ENCODE measurements around the gene CAPN6. TPM values are rescaled to one million over a fixed set of nuclear protein-coding genes. Genes with fewer than 3 reads are reported as not detected.

Gene CAPN6
- total and polyA plus RNA-seq, 10 of the 15 experiments (the other 5 are each of a cell fraction or from before 2014, with no cell fraction given), result not detected

- no peak for FAIRE-seq
- in situ Hi-C loops (cut with MboI), result no loop called here
Measured at GRCh38 chrX:111282139-111282538, 11.9 kb upstream of the CAPN6 start.

More at GRCh38 chrX:111282139-111282538, 11.9 kb upstream of the CAPN6 start:
- Histone ChIP-seq H3K4me1 (ENCODE audit: control insufficient read depth, insufficient read depth, low read length) (no peaks in the 10 kb centered on the region), H3K36me3 (ENCODE audit: control insufficient read depth in 2 of 2, insufficient read depth in 2 of 2, low read length in 1 of 2) (no peaks in the 10 kb centered on the region), H3K27ac (ENCODE audit: control insufficient read depth, insufficient read depth) (no peak overlapping the region), H3K9me3 (replicated peaks; ENCODE audit: control insufficient read depth, insufficient read depth, low read length) (no peaks in the 10 kb centered on the region), H3K79me2 (ENCODE audit: control insufficient read depth, insufficient read depth, low read length) (no peaks in the 10 kb centered on the region), H3K27me3 (replicated peaks in 1 of 2; ENCODE audit: control insufficient read depth in 2 of 2, insufficient read depth in 2 of 2, low read length in 1 of 2) (no peaks in the 10 kb centered on the region; a peak in 2 of 4 replicates), H2AFZ (ENCODE audit: control insufficient read depth, low read depth, low read length) (no peak overlapping the region), H3K4me2 (ENCODE audit: control insufficient read depth, insufficient read depth) (no peak overlapping the region), H4K20me1 (ENCODE audit: control insufficient read depth, insufficient read depth) (no peaks in the 10 kb centered on the region), H3K9ac (ENCODE audit: control insufficient read depth, insufficient read depth, low read length) (no peak overlapping the region), H3K4me3 (no peak overlapping the region)
- RAD21 ChIA-PET (ENCODE audit: unreplicated experiment), result interaction anchor here (0.6 kb wide), 1 partner anchor 225 kb away, joined by 3 read pairs; no protein-coding TSS in a partner anchor
- DNase-seq (ENCODE audit: low read depth, low spot score) (no peak), ATAC-seq (no peak)
- intact Hi-C loops (cut with micrococcal nuclease; ENCODE audit: unreplicated experiment), result no loop called here
- 19% methylated on average over 6 of the region's 6 CpGs for WGBS (ENCODE audit: insufficient coverage, insufficient replicate concordance, low lambda C conversion rate, missing lambda C conversion rate)
- no TSS peak for BruUV-seq (replicated peaks)
- POLR2A ChIA-PET, result no interaction called here
- TF ChIP-seq CEBPZ (IDR thresholded peaks at IDR 0.05; ENCODE audit: low read depth, low read length), result no peak
- no peak for TF ChIP-seq MEF2A (IDR thresholded peaks at IDR 0.05; ENCODE audit: insufficient read depth, low read depth, low read length)
- TF ChIP-seq CHD1 (IDR thresholded peaks at IDR 0.05; ENCODE audit: low read depth, low read length), result no peak
- TF ChIP-seq IRF3 (IDR thresholded peaks at IDR 0.05), result no peak
- no peak for TF ChIP-seq MYC (IDR thresholded peaks at IDR 0.05; ENCODE audit: insufficient read depth, insufficient read length, insufficient replicate concordance, low read length, severe bottlenecking)
- no peak for TF ChIP-seq EP300 (IDR thresholded peaks at IDR 0.05; ENCODE audit: borderline replicate concordance in 1 of 2, control insufficient read depth in 1 of 2, low read depth in 2 of 2, low read length in 2 of 2)
- no peak for TF ChIP-seq SREBF2 (IDR thresholded peaks at IDR 0.05; ENCODE audit: low read length)
- no peak for TF ChIP-seq PBX3 (IDR thresholded peaks at IDR 0.05; ENCODE audit: insufficient replicate concordance, low read depth, low read length)
- TF ChIP-seq EED (IDR thresholded peaks at IDR 0.05; ENCODE audit: low read depth), result no peak
- TF ChIP-seq SKIL (IDR thresholded peaks at IDR 0.05; ENCODE audit: low read depth, poor library complexity, severe bottlenecking), result no peak
- no peak for TF ChIP-seq NR2C1 (IDR thresholded peaks at IDR 0.05)
- no peak for TF ChIP-seq STAT1 (conservative IDR thresholded peaks at IDR 0.05)
- SMC1A ChIA-PET (ENCODE audit: uncharacterized antibody, unreplicated experiment), result no interaction called here
- CTCF ChIA-PET, result no interaction called here
